ENCODE results near the gene CDKL1. TPM values are rescaled to one million over a fixed set of nuclear protein-coding genes. Genes with fewer than 3 reads are reported as not detected.
"Not testable (repeated sequence)": the region's sequence is repeated elsewhere in the genome, so short reads cannot be mapped to it uniquely, and the experiment has no call there.

CDKL1 gene
- total RNA-seq, 1 donor: 6.5 TPM

GRCh38 chr14:50359631-50360030, 37.0 kb downstream of the CDKL1 start:
- no peak for DNase-seq (ENCODE audit: low read depth in 2 of 3, low spot score in 2 of 3)

DNA sequence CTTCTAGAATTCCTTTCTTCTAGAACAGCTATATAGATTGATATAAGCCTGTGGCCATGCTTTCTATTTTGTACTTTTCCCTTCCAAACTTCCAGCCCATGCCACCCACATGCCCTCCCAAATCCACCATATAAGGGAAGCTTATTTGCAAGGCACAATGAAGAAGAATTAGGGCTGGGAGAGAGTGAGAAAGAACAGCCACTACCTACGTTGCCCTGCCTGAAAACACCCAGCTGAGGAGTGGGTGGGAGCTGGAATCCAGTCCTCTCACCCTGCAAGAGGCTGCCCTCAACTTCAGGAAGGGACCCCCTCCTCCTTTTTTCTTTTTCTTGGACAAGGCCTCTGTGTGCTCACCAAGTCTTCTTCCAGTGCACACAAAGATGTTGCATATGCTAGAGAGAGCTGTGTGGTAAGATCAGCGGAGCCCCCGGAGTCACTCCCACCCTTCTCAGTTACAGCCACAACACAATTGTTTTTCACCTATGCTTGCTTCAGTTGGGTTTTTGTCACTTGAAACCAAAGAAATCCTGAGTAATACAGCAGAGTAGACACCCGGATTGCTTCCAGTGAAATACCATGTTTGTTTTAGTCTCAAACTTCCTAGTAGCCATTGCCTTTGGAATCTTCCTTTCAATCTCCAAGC, 38.8 kb downstream of the CDKL1 start:
- no peak for DNase-seq (ENCODE audit: low read depth in 2 of 3, low spot score in 2 of 3)

DNA sequence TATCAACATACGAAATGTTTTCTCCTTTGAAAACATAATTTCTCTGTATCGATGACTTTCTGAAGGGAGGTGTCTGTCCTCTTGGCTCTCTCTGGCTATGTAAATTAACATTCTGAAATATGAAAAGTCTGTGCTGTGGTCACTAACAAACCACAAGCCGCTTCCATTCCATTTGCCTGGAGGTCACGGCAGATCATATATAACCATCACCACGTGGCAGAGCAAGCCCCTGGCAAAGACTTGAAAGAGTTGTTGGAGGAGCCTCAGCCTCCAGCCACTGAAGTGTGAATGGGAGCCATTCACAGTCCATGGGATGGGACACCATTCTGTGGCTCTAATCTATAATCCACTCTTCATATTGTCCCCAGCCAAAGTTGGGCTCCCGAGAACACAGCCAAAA, 39.6 kb downstream of the CDKL1 start:
- DNase-seq (ENCODE audit: low read depth in 2 of 3, low spot score in 2 of 3): no peak

DNA sequence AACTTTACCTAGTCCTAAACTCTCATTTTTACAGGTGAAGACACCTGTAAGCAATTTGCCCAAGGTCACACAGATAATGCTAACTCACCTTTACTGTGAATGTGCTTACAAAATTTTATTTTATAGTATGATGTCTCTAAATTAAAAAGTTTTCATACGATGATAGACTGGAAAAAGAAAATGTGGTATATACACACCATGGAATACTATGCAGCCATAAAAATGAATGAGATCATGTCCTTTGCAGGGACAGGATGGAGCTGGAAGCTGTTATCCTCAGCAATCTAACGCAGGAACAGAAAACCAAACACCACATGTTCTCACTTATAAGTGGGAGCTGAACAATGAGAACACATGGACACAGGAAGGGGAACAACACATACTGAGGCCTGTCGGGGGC, 40.4 kb downstream of the CDKL1 start:
- DNase-seq (ENCODE audit: low read depth in 2 of 3, low spot score in 2 of 3): not testable (repeated sequence)

GRCh38 chr14:50355692-50356091, 41.0 kb downstream of the CDKL1 start:
- DNase-seq (ENCODE audit: low read depth in 2 of 3, low spot score in 2 of 3): no peak

DNA sequence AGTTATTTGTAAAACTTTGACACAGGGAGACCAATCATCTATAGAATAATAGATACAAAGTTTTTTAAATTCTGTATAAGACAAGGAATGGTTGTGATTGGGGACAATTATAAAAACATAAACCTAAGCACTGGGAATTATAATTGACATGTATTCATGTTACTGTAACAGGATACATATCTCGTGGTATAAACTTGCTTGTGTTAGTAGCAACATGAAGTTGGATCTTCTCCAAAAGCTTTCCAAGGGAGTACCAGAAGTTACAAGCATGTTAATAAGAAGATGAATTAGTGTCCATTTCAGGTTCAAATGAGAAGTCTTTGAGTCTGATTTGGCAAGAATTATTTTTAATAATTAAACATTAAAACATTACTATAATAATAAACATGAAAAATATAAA, 42.2 kb downstream of the CDKL1 start:
- no peak for DNase-seq (ENCODE audit: low read depth in 2 of 3, low spot score in 2 of 3)

DNA sequence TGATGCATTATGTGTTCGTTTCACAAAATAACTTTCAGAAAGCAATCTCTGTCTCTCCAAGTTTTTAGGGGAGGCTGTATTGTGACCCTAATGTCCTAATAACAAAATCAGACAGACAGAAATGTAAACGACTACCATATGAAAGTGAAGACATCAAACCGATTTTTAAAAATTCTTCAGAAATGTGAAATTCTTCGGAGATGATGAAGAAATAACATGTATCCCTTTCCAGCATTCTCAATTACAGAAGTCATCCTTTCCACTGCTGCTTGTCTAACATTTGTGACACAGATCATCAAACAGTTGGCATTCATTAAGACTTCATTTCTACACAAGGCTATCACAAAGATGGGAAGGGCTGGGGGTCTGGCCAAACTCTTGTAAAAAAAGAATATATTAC, 43.6 kb downstream of the CDKL1 start:
- DNase-seq (ENCODE audit: low read depth in 2 of 3, low spot score in 2 of 3): no peak

DNA sequence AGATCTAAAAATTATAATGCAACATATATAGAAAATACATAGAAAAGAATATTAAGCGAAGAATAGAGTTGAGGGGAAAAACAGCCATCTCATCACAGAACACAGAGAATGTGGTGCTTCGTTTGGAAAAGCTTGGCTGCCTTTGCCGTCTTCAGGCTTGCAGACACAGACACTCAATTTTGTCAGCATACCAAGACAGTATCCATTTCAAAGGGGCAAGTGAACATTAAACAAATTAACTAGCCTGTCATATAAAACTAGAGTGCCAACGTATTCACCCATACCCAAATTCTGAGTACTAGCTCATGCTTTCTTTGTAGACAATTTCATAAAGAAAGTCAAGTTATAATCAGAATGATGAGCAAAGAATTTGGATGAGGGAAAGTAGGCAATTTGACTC, 44.1 kb downstream of the CDKL1 start:
- DNase-seq (ENCODE audit: low read depth in 2 of 3, low spot score in 2 of 3): no peak

DNA sequence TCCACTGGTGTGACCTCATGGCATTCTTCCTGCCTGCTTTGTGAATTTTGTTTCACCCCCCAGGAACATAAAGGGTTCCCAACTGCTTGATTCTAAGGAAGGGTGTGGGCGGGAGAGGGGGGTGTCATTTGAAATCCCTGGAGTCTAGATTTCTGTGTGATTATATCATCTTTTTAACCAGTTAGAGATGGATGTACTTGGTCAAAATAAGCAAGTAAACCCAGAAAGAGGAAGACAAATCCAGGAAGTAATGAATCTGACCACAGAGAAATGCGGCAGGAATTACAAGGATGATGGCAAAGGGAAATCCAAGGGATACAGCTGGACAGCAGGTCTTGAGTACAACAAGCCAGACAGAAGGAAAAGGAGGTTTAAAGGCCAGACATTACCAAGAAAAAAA, 45.7 kb downstream of the CDKL1 start:
- DNase-seq (ENCODE audit: low read depth in 2 of 3, low spot score in 2 of 3): no peak

GRCh38 chr14:50348933-50349332, 47.7 kb downstream of the CDKL1 start:
- no peak for DNase-seq (ENCODE audit: low read depth in 2 of 3, low spot score in 2 of 3)

GRCh38 chr14:50347521-50347920, 49.2 kb downstream of the CDKL1 start:
- no peak for DNase-seq (ENCODE audit: low read depth in 2 of 3, low spot score in 2 of 3)

DNA sequence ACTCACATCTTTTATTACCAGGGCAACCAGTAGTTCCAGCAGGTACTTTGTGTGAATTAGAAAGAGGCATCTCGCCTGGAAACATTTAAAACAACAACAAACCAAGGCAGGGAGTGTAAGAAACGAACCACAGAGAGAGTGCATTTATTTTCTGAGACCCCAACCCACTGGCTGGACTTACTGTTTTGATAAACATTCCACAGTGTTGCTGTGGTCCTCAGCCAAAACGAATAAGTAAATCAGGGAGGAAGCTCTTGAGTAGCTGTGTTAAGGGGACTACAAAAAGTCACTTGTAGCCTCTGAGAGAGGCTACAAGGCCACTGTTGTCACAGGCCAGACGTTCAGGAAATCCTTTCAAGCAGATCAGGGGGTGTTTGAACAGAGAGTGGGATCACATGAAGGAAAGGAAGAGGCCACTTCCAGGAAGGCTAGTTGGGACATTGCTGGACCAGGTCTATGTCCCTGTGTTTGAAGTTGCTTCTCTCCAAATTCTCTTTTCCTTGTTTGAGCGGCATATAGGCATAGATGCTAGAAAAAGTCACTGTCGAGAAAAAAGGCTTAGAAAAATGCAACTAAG, 50.7 kb downstream of the CDKL1 start:
- no peak for DNase-seq (ENCODE audit: low read depth in 2 of 3, low spot score in 2 of 3)

- DNase-seq (ENCODE audit: low read depth in 2 of 3, low spot score in 2 of 3): no peak
Observed at GRCh38 chr14:50344876-50345563, 51.7 kb downstream of the CDKL1 start.

DNA sequence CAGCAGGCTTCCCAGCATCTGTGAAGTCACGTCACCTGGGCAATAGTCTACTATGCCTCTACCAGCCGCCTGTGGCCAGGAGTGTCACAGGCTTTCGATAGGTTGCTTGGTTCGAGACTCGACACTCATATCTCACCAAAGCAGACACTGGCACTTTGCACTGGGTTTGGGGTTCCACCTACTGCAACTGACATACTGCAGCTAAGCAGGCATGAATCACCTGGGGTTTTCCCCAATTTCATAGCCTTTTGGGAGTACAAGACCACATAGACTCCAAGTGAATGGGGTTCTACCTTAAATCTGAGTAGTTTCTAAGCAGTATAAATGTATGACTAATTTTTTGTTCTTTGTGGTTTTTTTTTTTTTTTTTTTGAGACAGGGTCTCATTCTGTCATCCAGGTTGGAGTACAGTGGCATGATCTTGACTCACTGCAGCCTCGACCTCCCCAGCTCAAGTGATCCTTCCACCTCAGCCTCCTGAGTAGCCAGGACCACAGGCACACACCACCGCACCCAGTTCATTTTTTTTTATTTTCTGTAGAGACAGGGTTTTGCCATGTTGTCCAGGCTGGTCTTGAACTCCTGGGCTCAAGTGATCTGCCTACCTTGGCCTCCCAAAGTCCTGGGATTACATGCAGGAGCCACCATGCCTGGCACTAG, 52.4 kb downstream of the CDKL1 start:
- peak in 1 of 3 donors; percentile 46 for DNase-seq (ENCODE audit: low read depth in 2 of 3, low spot score in 2 of 3)

- no peak for DNase-seq (ENCODE audit: low read depth in 2 of 3, low spot score in 2 of 3)
Observed at GRCh38 chr14:50343434-50343833, 53.2 kb downstream of the CDKL1 start.

GRCh38 chr14:50342221-50343078, 54.2 kb downstream of the CDKL1 start:
- peak in 2 of 3 donors; percentile 76 to 80 for DNase-seq (ENCODE audit: low read depth in 2 of 3, low spot score in 2 of 3)

GRCh38 chr14:50340963-50341362, 55.7 kb downstream of the CDKL1 start:
- DNase-seq (ENCODE audit: low read depth in 2 of 3, low spot score in 2 of 3): no peak

GRCh38 chr14:50340045-50340444, 56.6 kb downstream of the CDKL1 start:
- no peak for DNase-seq (ENCODE audit: low read depth in 2 of 3, low spot score in 2 of 3)

DNA sequence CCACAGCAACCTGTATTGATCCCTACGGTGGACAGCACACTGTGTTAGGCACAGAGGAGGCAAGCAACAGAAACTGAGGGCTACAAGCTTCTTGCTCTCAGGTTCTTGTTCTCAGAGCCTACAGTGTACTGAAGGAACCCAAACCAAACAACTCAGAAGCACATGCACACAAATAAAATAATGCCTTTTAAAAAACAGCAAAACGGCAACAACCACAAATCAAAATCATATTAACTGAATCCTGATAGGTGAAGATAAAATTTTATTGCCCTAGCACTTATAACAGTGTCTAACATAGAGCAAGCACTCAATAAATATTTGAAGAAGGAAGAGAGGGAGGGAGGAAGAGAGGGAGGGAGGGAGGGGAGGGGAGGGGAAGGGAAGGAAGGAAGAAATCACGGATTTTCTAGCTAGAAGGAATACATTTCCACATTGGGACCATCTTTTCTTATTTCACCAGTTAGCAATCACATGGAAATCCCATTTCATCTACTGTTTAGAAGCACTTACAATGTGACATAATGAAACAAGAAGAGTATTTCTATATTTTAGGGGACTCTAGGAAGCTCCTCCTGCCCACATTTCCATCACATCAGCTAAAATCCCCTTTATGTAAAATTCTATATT, 57.4 kb downstream of the CDKL1 start:
- DNase-seq (ENCODE audit: low read depth in 2 of 3, low spot score in 2 of 3): no peak

DNA sequence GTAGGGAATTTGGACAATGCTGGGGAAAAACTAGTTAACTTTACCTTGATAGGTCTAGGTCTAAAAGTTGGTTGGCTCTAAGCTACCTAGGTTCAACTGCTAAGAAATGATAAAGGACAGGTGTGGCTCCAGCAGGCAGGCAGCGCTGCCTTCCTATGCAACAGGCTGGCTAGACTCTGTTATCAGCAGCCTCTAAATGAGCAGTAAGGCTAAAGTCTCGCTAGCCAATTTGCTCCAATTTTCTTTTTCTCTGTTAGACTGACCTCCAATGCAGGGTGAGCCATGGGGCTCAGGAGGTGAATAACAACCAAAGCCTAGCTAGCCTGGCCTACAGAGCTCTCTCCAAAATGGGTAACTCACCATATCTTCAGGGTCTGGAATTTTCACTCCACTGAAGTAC, 58.1 kb downstream of the CDKL1 start:
- no peak for DNase-seq (ENCODE audit: low read depth in 2 of 3, low spot score in 2 of 3)
